ENCODE data around the gene SLCO6A1.

The SLCO6A1 gene

GRCh38 chr5:102380174-102380573 is 118.6 kb downstream of the SLCO6A1 start:
- no peak overlapping the region for H3K27ac ChIP-seq
- TF ChIP-seq ZFX (IDR thresholded peaks at IDR 0.05; ENCODE audit: borderline replicate concordance) (no peak), CTCF (IDR thresholded peaks at IDR 0.05) (no peak)

GRCh38 chr5:102375876-102376275 is 122.9 kb downstream of the SLCO6A1 start:
- TF ChIP-seq ZFX (IDR thresholded peaks at IDR 0.05; ENCODE audit: borderline replicate concordance) (no peak), CTCF (IDR thresholded peaks at IDR 0.05) (no peak)
- H3K27ac ChIP-seq: no peak overlapping the region

GRCh38 chr5:102375272-102375671 is 123.5 kb downstream of the SLCO6A1 start:
- TF ChIP-seq CTCF (IDR thresholded peaks at IDR 0.05) (no peak), ZFX (IDR thresholded peaks at IDR 0.05; ENCODE audit: borderline replicate concordance) (no peak)
- H3K27ac ChIP-seq: no peak overlapping the region

- TF ChIP-seq ZFX (IDR thresholded peaks at IDR 0.05; ENCODE audit: borderline replicate concordance) (no peak), CTCF (IDR thresholded peaks at IDR 0.05) (no peak)
- H3K27ac ChIP-seq: peak overlapping the region; percentile 68
Measured at GRCh38 chr5:102368392-102368791, 130.4 kb downstream of the SLCO6A1 start.

GRCh38 chr5:102341681-102342288 is 157.0 kb downstream of the SLCO6A1 start:
- no peak overlapping the region for H3K27ac ChIP-seq
- TF ChIP-seq CTCF (IDR thresholded peaks at IDR 0.05) (no peak), ZFX (IDR thresholded peaks at IDR 0.05; ENCODE audit: borderline replicate concordance) (no peak)

GRCh38 chr5:102324714-102325113 is 174.1 kb downstream of the SLCO6A1 start:
- H3K27ac ChIP-seq: no peak overlapping the region
- TF ChIP-seq CTCF (IDR thresholded peaks at IDR 0.05) (no peak), ZFX (IDR thresholded peaks at IDR 0.05; ENCODE audit: borderline replicate concordance) (no peak)

Data from 22Rv1 (cell line).